B cell (primary cell): Measurements from ENCODE around the gene PGGHG. TPM values are rescaled to one million over a fixed set of nuclear protein-coding genes. Genes with fewer than 3 reads are reported as not detected.

Experiments used
- ATAC-seq: fragments of 200-7000 bp; cut with Tn5 transposase; one replicate; pipeline ENCODE4 v1.10.0; 2021; ENCODE audit warnings: low read depth, mild to moderate bottlenecking, moderate number of reproducible peaks, moderate library complexity
- CTCF ChIA-PET: fragments of 350-600 bp; sonication (Branson Sonifier 250); formaldehyde crosslinking; loops from one replicate; lab custom pipeline; 2021; ENCODE audit warnings: antibody characterized with exemption, inconsistent platforms; lab: Charles Lee
- POLR2A ChIA-PET: fragments of 350-600 bp; sonication (Branson Sonifier 250); formaldehyde crosslinking; loops from one replicate; lab custom pipeline; 2021; ENCODE audit warnings: antibody characterized with exemption; lab: Charles Lee
- DNase-seq: peaks from one replicate; pipeline ENCODE4 v3.0.0; 2013
- H2AFZ ChIP-seq: 2 replicates; pipeline ENCODE4 v1.6.1; 2012; ENCODE audit warnings: mild to moderate bottlenecking, low read depth, low read length; ENCODE audit not compliant: insufficient read depth, poor library complexity, severe bottlenecking
- H3K27ac ChIP-seq, 2 donors: 1 replicate in 1 of 2; 2 replicates in 1 of 2; pipeline ENCODE4 v1.5.1; 2012 to 2013; ENCODE audit warnings: low read length in 2 of 2, mild to moderate bottlenecking in 2 of 2, moderate library complexity in 1 of 2
- H3K27me3 ChIP-seq, 4 experiments: fragments of 200-600 bp in 1 of 4; sonication (generic) in 1 of 4; replicated peaks in 1 of 4; 1 replicate in 2 of 4; 2 replicates in 2 of 4; pipeline versions ENCODE4 v1.6.1 to v1.7.0; 2013 to 2016; ENCODE audit warnings: low read length in 3 of 4, mild to moderate bottlenecking in 2 of 4, mixed read lengths in 1 of 4, moderate library complexity in 1 of 4; ENCODE audit not compliant: insufficient read depth in 4 of 4, control insufficient read depth in 3 of 4; ENCODE audit errors: control extremely low read depth in 1 of 4
- H3K36me3 ChIP-seq, 2 experiments: replicated peaks in 1 of 2; 1 replicate in 1 of 2; 2 replicates in 1 of 2; pipeline versions ENCODE4 v1.6.1 to v1.7.1; 2013; ENCODE audit warnings: low read length in 1 of 2; ENCODE audit not compliant: insufficient read depth in 2 of 2, control insufficient read depth in 1 of 2; ENCODE audit errors: control extremely low read depth in 1 of 2, extremely low read depth in 1 of 2
- H3K4me1 ChIP-seq, 2 donors: fragments of 200-600 bp in 1 of 2; sonication (generic) in 1 of 2; 1 replicate in 1 of 2; 2 replicates in 1 of 2; pipeline versions ENCODE4 v1.5.1 to v1.6.1; 2013 to 2017; ENCODE audit warnings: low read length in 2 of 2; ENCODE audit not compliant: control insufficient read depth in 2 of 2, insufficient read depth in 2 of 2
- H3K4me2 ChIP-seq: replicated peaks from 2 replicates; pipeline ENCODE3; 2012; ENCODE audit warnings: mild to moderate bottlenecking, low read depth, low read length; ENCODE audit not compliant: poor library complexity, severe bottlenecking
- H3K4me3 ChIP-seq, 5 experiments: fragments of 200-600 bp in 1 of 5; sonication (generic) in 1 of 5; 1 replicate in 3 of 5; 2 replicates in 2 of 5; pipeline versions ENCODE4 v1.5.1 to v1.7.0; 2011 to 2016; ENCODE audit warnings: low read length in 4 of 5, mild to moderate bottlenecking in 4 of 5, low read depth in 2 of 5, control low read depth in 1 of 5, moderate library complexity in 1 of 5; ENCODE audit not compliant: insufficient read depth in 1 of 5; ENCODE audit errors: control extremely low read depth in 1 of 5, extremely low read depth in 1 of 5
- H3K79me2 ChIP-seq: fragments of 200-600 bp; sonication (generic); one replicate; pipeline ENCODE4 v1.6.0; 2016; ENCODE audit warnings: low read length; ENCODE audit not compliant: control insufficient read depth, insufficient read depth
- H3K9ac ChIP-seq: fragments of 200-600 bp; sonication (generic); 2 replicates; pipeline ENCODE4 v1.6.1; 2017; ENCODE audit warnings: mild to moderate bottlenecking, low read length, moderate library complexity
- H3K9me3 ChIP-seq, 3 donors: one replicate each; pipeline versions ENCODE4 v1.6.1 to v1.7.1; 2013; ENCODE audit warnings: low read length in 2 of 3; ENCODE audit not compliant: control insufficient read depth in 2 of 3, insufficient read depth in 1 of 3; ENCODE audit errors: control extremely low read depth in 1 of 3
- H4K20me1 ChIP-seq: 2 replicates; pipeline ENCODE4 v1.6.0; 2012; ENCODE audit warnings: mild to moderate bottlenecking, low read length; ENCODE audit not compliant: insufficient read depth, control insufficient read depth, poor library complexity, severe bottlenecking
- H3K27ac Mint-ChIP-seq: one replicate; pipeline ENCODE4 v1.8.0; 2021; ENCODE audit warnings: mixed read lengths
- H3K27me3 Mint-ChIP-seq: one replicate; pipeline ENCODE4 v1.8.0; 2021; ENCODE audit warnings: mixed read lengths
- H3K4me1 Mint-ChIP-seq: one replicate; pipeline ENCODE4 v1.8.0; 2021; ENCODE audit warnings: mixed read lengths
- H3K4me3 Mint-ChIP-seq: one replicate; pipeline ENCODE4 v1.8.0; 2021; ENCODE audit warnings: mixed read lengths
- H3K9me3 Mint-ChIP-seq: one replicate; pipeline ENCODE4 v1.8.0; 2022; ENCODE audit warnings: mixed read lengths; ENCODE audit not compliant: insufficient read depth
- CTCF ChIP-seq: fragments of 200-600 bp; IDR thresholded peaks from one replicate; pipeline ENCODE4 v1.8.0; 2022; ENCODE audit warnings: antibody characterized with exemption, mild to moderate bottlenecking
- EZH2 ChIP-seq: IDR thresholded peaks from 2 replicates; pipeline ENCODE4 v1.6.1; 2012; ENCODE audit warnings: borderline replicate concordance, low read depth, mild to moderate bottlenecking, moderate library complexity, low read length; ENCODE audit not compliant: insufficient read depth, poor library complexity, severe bottlenecking
- WGBS: methylation state at CpG from one replicate; pipeline ENCODE4 v1.1.5; 2013; ENCODE audit warnings: missing lambda C conversion rate; ENCODE audit not compliant: insufficient coverage; 5-methylcytosine and 5-hydroxymethylcytosine counted together
- intact Hi-C: fragments of 100-400 bp; cut with micrococcal nuclease; formaldehyde crosslinking; loops from one replicate; pipeline ENCODE4 v1.10.0; 2022
- polyA plus RNA-seq: library from polyadenylated mRNA; depleted of rRNA; stranded (reverse); fragments of >200 nt; gene quantifications from 2 replicates; pipeline ENCODE4 v1.2.3, GENCODE V29; 2012
- total RNA-seq, 2 donors: library from RNA; stranded (reverse); fragments of 120-200 nt in 1 of 2; gene quantifications; 1 replicate in 1 of 2; 2 replicates in 1 of 2; pipeline versions ENCODE4 v1.2.3 to v1.2.4, GENCODE V29; 2013 to 2022

The PGGHG gene
- total and polyA plus RNA-seq, 2 donors (not counting 1 experiment from before 2014, with no cell fraction given) = 159 to 264 TPM

GRCh38 chr11:299951-300735, 11.2 kb downstream of the PGGHG start:
- H3K27me3 Mint-ChIP-seq = peaks cover 7% of the 10 kb centered on the region
- peaks cover 28% of the 10 kb centered on the region for H3K4me1 Mint-ChIP-seq
- H3K4me3 Mint-ChIP-seq = no peak overlapping the region
- Histone ChIP-seq H3K4me3 (no peak overlapping the region), H3K4me2 (no peak overlapping the region), H3K9ac (no peak overlapping the region), H3K9me3 (no peaks in the 10 kb centered on the region), H4K20me1 (no peaks in the 10 kb centered on the region), H3K27ac (no peak overlapping the region), H3K4me1 (peaks cover 15 to 27% of the 10 kb centered on the region in 2 donors), H3K79me2 (no peaks in the 10 kb centered on the region), H2AFZ (no peak overlapping the region), H3K36me3 (no peaks in the 10 kb centered on the region), H3K27me3 (peaks cover 0 to 15% (median 1%) of the 10 kb centered on the region in 4 experiments)
- no peak for TF ChIP-seq EZH2
- TF ChIP-seq CTCF = no peak
- ChIA-PET POLR2A (interaction anchor here (1.1 kb wide), 1 partner anchor 91 kb away, joined by 3 read pairs; no protein-coding TSS in a partner anchor), CTCF (interaction anchor here (1.2 to 5.1 kb wide), 3 partner anchors 10 to 49 kb away, joined by 3 to 32 read pairs (median 6); no protein-coding TSS in a partner anchor)
- 29% methylated on average over 13 of the region's 20 CpGs for WGBS
- peak overlapping the region; percentile 26 for H3K27ac Mint-ChIP-seq
- ATAC-seq (peak; percentile 28), DNase-seq (no peak)
- intact Hi-C loops = no loop called here
- no peaks in the 10 kb centered on the region for H3K9me3 Mint-ChIP-seq

- ATAC-seq = peak; percentile 49
- POLR2A ChIA-PET = interaction anchor here (0.6 kb wide), 1 partner anchor 14 kb away, joined by 4 read pairs; no protein-coding TSS in a partner anchor
Measured at GRCh38 chr11:303363-303762, 14.4 kb downstream of the PGGHG start.

More at GRCh38 chr11:303363-303762, 14.4 kb downstream of the PGGHG start:
- 33% methylated on average over 5 of the region's 12 CpGs for WGBS
- intact Hi-C loops = no loop called here
- no peaks in the 10 kb centered on the region for H3K36me3 ChIP-seq
- no peaks in the 10 kb centered on the region for H4K20me1 ChIP-seq
- Mint-ChIP-seq H3K4me3 (peak overlapping the region; percentile 66), H3K4me1 (peaks cover 38% of the 10 kb centered on the region), H3K9me3 (no peaks in the 10 kb centered on the region), H3K27me3 (no peaks in the 10 kb centered on the region), H3K27ac (peak overlapping the region; percentile 82)
- no peak overlapping the region for H3K9ac ChIP-seq
- H3K27ac ChIP-seq = no peak overlapping the region
- CTCF ChIA-PET = interaction anchor here (1.7 to 5.6 kb wide), 3 partner anchors 13 to 145 kb away, joined by 7 to 54 read pairs (median 32); no protein-coding TSS in a partner anchor
- H3K79me2 ChIP-seq = no peaks in the 10 kb centered on the region
- no peak overlapping the region for H3K4me3 ChIP-seq
- H3K27me3 ChIP-seq = peaks cover 0 to 15% (median 1%) of the 10 kb centered on the region in 4 experiments
- peak overlapping the region; percentile 35 for H2AFZ ChIP-seq
- peaks cover 15 to 41% of the 10 kb centered on the region in 2 donors for H3K4me1 ChIP-seq
- no peak for TF ChIP-seq EZH2
- TF ChIP-seq CTCF = no peak
- H3K4me2 ChIP-seq = peak overlapping the region; percentile 16
- peak; percentile 76 for DNase-seq
- H3K9me3 ChIP-seq = no peaks in the 10 kb centered on the region
